SJSA1 (cell line): ENCODE data around the gene SLC12A7. TPM values are rescaled to one million over a fixed set of nuclear protein-coding genes. Genes with fewer than 3 reads are reported as not detected.
A peak's percentile ranks its signal among the peaks of the same experiment; 100 is the strongest.

Experiments
- DNase-seq, 2 experiments: peaks; one replicate each; pipeline ENCODE4 v3.0.0-alpha.2; 2015 to 2020; ENCODE audit warnings: low spot score in 2 of 2, low read depth in 1 of 2
- H3K27ac ChIP-seq: fragments of 250-450 bp; sonication (Bioruptor Pico); 2 replicates; pipeline ENCODE4 v1.5.1; 2020; ENCODE audit warnings: mild to moderate bottlenecking, moderate library complexity
- H3K27me3 ChIP-seq: fragments of 250-450 bp; sonication (Bioruptor Pico); replicated peaks from 2 replicates; pipeline ENCODE4 v1.5.1; 2020; ENCODE audit warnings: mild to moderate bottlenecking, moderate library complexity
- H3K36me3 ChIP-seq: fragments of 250-450 bp; sonication (Bioruptor Pico); 2 replicates; pipeline ENCODE4 v1.5.1; 2020; ENCODE audit warnings: mild to moderate bottlenecking
- H3K4me1 ChIP-seq: fragments of 250-450 bp; sonication (Bioruptor Pico); replicated peaks from 2 replicates; pipeline ENCODE4 v1.6.1; 2021; ENCODE audit warnings: mild to moderate bottlenecking
- H3K4me3 ChIP-seq: fragments of 250-450 bp; sonication (Bioruptor Pico); 2 replicates; pipeline ENCODE4 v1.5.1; 2020; ENCODE audit warnings: mild to moderate bottlenecking
- H3K9me3 ChIP-seq: fragments of 250-450 bp; sonication (Bioruptor Pico); replicated peaks from 2 replicates; pipeline ENCODE4 v1.5.1; 2020; ENCODE audit warnings: mild to moderate bottlenecking
- total RNA-seq: library from RNA; depleted of rRNA; stranded (reverse); fragments of >200 nt; shearing (Covaris generic); gene quantifications from 2 replicates; pipeline ENCODE4 v1.2.3, GENCODE V29; 2014

Gene SLC12A7
- total RNA-seq, 1 experiment from 2014 or later: 11.9 TPM

DNA sequence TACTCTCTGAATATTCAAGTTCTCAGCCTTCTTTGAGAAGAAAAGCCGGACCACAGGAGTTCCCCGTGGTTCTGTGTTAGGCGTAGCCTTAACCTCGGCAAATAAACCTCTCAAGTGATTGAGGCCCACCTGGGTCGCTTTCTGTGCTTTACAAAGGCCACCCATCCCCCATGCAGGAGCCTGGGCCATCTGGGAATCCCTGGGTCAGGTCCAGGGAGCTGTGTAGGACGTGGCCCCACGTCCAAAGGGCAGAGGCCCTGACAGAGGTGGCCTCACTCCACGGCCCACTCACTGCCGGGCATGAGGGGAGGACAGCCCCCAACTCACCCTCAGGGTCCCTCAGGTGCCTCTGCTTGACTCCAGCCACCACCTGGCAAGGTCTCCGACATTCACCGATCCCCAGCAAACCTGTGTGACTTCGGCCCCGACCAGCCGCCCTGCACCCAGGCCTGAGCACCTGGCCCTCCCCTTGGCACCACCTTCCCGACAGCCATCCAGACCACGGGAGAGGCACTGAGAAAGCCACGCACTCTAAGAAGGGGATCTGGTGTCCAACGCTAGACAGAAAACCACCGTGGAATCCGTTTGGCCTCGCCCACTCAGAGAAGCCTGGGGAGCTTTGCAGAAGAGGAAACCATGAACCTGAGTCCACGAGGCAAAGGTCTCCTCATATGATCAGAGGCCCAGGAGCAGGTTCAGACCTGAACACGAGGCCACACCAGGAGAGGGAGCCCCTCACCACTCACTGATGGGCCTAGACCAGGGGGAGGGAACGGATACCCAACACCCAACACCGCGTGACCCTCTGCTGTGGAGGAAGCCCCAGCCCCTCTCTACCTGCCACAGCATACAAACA, 4.5 kb downstream of the SLC12A7 start:
- Histone ChIP-seq H3K4me3 (no peak overlapping the region), H3K27ac (no peak overlapping the region), H3K36me3 (peaks cover 8% of the 10 kb centered on the region), H3K4me1 (peaks cover 31% of the 10 kb centered on the region), H3K9me3 (peaks cover 6% of the 10 kb centered on the region), H3K27me3 (peaks cover 9% of the 10 kb centered on the region)
- no peak for DNase-seq

DNA sequence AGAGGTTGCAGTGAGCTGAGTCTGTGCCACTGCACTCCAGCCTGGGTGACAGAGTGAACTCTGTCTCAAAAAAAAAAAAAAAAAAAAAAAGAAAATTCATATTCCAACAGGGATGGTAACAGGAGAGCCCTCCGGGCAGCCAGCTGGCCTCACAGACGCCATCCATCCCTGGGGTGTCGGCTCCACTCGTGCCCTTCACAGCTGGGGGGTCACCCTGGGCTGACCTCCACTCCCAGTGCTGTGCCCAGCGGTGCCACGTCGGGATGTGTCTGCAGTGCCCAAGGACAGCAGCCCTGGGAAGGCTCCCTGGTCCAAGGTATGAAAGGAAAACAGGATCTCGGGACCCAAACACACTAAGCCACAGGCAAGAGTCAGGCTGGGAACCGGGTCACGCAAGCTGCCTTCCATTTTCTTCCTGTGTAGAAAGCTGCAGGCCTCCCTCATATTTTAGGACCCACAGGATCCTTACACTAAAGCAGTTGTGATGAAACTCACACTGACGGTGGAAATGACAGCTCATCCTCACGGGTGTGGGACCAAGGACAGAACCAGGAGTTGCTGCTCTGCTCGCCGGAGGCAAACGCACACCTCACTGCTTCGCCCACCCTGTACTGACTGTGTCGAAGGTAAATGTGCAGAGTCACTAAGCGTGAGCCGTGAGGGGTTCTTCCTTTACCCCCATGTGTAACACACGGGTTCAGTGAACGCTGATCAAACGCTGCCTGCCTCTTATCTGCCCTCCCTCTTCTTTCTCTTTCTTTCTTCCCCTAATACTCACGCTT, 5.3 kb downstream of the SLC12A7 start:
- no peak overlapping the region for H3K27ac ChIP-seq
- peaks cover 4% of the 10 kb centered on the region for H3K36me3 ChIP-seq
- peaks cover 3% of the 10 kb centered on the region for H3K9me3 ChIP-seq
- no peak overlapping the region for H3K4me3 ChIP-seq
- H3K4me1 ChIP-seq: peaks cover 33% of the 10 kb centered on the region
- DNase-seq: no peak
- H3K27me3 ChIP-seq: peaks cover 5% of the 10 kb centered on the region

DNA sequence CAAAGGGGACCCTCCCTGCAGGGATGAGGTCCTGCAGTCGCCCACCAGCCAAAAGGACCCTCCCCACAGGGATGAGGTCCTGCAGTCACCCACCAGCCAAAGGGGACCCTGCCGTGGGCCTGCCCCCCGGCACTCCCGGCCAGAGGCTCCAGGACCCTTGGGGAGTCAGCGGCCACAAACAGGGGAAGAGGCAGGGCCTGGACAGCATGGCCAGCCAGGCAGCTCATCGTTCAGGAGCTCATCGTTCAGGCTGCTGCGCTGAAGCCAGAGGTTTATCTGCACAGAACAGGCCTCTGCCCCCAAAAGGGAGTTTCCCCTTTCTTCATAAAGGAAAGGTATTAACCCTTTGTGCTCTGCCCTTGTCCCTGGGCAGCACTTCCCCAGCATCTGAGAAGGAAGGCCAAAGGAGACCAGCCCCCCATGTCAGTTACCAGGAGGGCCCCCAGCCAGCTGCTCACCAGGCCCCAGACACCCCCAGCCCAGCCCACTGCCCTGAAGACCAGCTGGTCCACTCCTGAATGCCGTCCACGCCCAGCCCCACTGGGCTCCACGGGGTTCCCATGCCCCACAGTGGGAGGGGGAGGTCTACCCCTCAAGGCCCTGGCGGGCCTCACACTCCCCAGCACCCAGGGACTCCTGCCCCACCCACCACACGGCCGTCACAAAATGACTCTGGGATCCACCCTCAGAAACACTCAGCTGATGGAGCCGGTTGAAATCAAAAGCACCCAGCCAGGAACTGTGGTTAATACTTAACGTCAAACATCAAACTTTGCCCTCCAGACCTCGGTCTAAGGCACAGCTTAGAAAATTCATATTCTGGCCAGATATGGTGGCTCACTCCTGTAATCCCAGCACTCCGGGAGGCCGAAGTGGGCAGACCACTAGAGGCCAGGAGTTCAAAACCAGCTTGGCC, 6.3 kb downstream of the SLC12A7 start:
- Histone ChIP-seq H3K9me3 (no peaks in the 10 kb centered on the region), H3K36me3 (no peaks in the 10 kb centered on the region; the same call in 1 of the 2 replicates), H3K4me3 (no peak overlapping the region), H3K27me3 (no peaks in the 10 kb centered on the region), H3K4me1 (peaks cover 26% of the 10 kb centered on the region), H3K27ac (no peak overlapping the region)
- no peak for DNase-seq

DNA sequence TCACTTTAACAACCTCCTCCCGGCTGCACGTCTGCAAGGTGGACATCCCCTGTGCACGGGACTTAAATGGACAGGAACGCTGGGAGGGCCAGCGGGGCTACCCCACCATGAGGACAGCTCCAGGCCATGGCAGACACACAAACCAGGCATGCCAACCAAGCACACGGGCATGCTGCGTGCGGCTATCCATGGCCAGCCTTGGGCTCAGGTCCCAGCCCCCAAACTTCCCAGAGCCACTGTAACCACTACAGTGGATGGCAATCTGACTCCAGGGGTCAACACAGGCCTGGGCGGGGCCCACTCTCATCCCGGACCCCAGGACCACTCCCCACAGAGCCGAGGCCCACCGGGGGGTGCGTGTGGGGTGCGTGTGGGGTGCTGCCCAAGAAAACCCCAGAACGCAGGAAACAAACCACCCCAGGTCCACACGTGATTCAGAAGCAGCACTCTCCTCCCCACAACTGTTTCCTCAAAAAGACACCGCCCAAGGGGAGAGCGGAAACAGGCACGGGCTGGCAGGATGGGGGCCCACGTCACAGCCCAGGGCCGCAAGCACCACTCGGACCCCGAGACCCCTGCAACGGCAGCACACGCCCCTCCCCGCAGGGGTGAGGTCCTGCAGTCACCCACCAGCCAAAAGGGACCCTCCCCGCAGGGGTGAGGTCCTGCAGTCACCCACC, 7.4 kb downstream of the SLC12A7 start:
- no peak for DNase-seq
- Histone ChIP-seq H3K27ac (no peak overlapping the region), H3K9me3 (no peaks in the 10 kb centered on the region), H3K4me3 (no peak overlapping the region), H3K36me3 (no peaks in the 10 kb centered on the region; the same call in 1 of the 2 replicates), H3K4me1 (peaks cover 19% of the 10 kb centered on the region), H3K27me3 (no peaks in the 10 kb centered on the region)

DNA sequence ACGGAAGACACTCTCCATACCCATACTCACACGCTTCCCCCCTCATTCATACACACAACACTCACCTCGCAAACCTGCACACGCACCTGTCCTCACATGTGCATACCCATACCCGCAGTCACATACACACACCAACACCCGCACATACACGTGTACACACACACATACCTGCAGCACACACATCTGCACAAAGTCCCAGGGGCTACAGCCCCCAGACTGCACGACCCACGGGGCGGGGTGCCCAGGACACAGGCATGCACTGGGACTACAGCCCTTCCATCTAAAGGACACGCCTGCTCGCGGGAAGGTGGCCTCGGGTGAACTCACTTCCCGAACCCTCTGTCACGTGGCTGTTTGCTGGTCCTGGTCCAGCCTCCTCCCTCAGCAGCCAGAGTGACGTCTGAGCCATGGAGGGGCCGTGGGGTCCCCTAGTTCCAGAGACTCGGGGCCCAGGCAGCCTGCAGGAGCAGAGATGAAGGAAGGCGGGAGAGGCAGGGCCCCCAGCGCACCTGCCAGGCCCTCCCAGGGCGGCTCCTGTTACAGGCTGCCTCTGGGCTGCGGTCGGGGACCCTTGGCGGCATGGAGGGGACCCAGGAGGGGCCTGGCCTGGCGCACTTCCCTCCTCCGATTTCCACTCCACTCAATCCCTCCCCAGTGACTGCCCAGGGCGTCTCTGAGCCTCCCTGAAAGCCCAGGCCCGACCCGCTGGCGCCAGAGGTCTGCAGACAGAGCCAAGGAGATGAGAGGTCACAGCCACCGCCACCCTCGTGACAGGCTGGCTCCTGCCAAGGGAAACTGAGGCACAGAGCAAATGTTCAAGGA, 8.1 kb downstream of the SLC12A7 start:
- no peak overlapping the region for H3K4me3 ChIP-seq
- no peak for DNase-seq
- no peak overlapping the region for H3K27ac ChIP-seq
- H3K9me3 ChIP-seq: no peaks in the 10 kb centered on the region
- H3K36me3 ChIP-seq: no peaks in the 10 kb centered on the region; the same call in 1 of the 2 replicates
- H3K4me1 ChIP-seq: peaks cover 19% of the 10 kb centered on the region
- H3K27me3 ChIP-seq: no peaks in the 10 kb centered on the region

DNA sequence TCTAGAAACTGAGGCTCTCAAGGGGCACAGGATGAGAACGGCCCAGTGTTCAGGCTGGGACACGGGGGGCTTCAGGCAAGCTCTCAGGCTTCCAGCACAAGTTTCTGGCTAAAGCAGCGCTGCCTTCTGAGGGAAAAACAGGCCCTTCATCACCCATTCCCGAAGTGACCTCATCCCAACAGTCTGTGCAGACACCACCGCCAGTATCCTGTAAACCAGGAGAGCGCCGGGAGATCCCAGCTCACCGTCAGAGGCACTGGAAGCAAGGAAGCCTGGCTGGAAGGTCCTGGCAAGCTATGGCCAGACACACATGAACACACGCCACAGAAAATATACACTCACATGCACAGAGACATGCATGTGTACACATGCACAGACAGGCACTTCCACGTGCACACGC, 8.8 kb downstream of the SLC12A7 start:
- no peak for DNase-seq
- no peak overlapping the region for H3K27ac ChIP-seq

DNA sequence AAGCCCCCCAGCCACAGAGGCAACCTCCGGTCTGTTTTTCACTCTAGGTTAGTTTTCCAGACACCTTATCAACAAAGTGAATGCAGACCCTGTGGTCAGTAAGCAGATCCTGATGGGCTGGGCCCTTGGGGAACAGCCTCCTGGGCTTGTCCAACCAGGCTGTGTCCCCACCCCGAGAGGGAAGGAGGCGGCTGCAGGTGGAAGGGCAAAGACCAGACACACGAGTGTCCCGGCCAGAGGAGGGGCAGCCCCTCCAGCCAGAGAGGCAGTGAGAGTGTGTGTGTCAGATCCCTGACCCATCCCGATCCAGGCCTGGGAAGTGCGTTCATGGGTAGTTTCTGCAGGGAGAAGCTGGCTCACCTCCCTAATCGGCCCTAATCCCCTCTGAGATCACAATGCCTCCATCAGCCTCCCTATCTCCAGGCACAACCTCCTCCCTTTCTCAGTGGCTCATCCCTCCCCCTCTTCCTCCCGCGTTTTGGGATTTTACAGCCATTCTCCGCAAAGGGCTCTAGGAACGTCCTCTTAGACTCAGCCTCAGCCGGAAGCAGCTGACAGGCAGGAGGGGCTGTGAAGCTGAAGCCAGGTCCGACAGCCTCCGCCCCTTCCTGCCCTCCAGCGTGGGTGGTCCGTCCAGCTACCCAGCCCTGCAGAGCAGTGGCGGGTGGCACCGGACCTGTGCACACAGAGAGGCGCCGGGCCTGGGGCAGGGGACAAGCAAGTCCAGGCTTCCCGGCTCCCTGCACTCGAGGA, 9.7 kb downstream of the SLC12A7 start:
- Histone ChIP-seq H3K9me3 (no peaks in the 10 kb centered on the region), H3K4me1 (peaks cover 19% of the 10 kb centered on the region), H3K4me3 (no peak overlapping the region), H3K27ac (no peak overlapping the region), H3K27me3 (no peaks in the 10 kb centered on the region), H3K36me3 (no peaks in the 10 kb centered on the region; the same call in 1 of the 2 replicates)
- DNase-seq: peak; percentile 82 to 94

More for the DNA sequence above, 8.8 kb downstream of the SLC12A7 start:
- no peaks in the 10 kb centered on the region for H3K9me3 ChIP-seq
- peaks cover 19% of the 10 kb centered on the region for H3K4me1 ChIP-seq
- no peak overlapping the region for H3K4me3 ChIP-seq
- no peaks in the 10 kb centered on the region for H3K27me3 ChIP-seq
- H3K36me3 ChIP-seq: no peaks in the 10 kb centered on the region; the same call in 1 of the 2 replicates

DNA sequence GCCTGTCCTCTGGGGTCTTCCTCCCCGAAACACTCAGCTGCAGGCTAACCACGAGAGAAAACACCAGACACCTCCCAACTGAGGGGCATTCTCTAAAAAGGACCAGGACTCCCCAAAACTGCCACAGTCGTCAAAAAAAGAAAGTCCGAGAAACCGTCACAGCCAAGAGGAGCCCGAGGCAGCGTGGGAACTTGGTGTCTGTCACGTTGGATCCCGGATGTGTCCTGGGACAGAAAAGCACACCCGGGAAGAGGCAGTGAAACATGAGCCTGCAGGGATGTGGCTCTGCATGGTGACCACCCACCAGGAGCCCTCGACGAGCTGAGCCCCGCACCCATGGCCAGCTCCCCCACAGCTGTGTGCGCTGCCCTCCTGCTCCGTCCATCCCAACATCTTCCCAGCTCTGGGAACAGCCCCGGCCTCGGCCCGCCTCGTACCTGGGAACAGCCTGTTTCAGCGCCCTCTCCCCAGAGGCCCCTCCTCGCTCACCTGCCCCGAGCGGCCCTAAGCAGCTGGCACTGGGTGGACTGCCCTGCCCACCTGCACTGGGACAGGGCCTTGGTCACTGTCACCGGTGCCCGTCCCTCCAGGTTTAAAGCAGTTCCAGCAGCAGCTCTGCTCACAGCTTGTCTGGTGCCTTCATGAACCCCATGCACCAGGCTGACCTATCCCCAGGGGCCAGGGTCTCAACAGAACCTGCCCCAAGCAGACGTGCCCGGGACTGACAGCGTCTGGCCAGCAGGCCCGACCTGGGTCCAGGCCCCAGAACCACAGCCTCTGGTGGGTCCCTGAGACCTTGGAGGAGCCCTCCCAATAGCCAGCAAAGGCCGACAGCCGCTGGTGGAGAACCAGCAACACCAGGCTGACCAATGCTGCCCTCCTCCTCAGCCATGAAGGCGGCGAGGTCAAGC, 10.9 kb downstream of the SLC12A7 start:
- H3K27me3 ChIP-seq: no peaks in the 10 kb centered on the region
- H3K4me3 ChIP-seq: no peak overlapping the region
- DNase-seq: no peak
- peaks cover under 1% of the 10 kb centered on the region; the same call in 1 of the 2 replicates for H3K36me3 ChIP-seq
- H3K9me3 ChIP-seq: no peaks in the 10 kb centered on the region
- H3K4me1 ChIP-seq: peaks cover 19% of the 10 kb centered on the region
- no peak overlapping the region for H3K27ac ChIP-seq

DNA sequence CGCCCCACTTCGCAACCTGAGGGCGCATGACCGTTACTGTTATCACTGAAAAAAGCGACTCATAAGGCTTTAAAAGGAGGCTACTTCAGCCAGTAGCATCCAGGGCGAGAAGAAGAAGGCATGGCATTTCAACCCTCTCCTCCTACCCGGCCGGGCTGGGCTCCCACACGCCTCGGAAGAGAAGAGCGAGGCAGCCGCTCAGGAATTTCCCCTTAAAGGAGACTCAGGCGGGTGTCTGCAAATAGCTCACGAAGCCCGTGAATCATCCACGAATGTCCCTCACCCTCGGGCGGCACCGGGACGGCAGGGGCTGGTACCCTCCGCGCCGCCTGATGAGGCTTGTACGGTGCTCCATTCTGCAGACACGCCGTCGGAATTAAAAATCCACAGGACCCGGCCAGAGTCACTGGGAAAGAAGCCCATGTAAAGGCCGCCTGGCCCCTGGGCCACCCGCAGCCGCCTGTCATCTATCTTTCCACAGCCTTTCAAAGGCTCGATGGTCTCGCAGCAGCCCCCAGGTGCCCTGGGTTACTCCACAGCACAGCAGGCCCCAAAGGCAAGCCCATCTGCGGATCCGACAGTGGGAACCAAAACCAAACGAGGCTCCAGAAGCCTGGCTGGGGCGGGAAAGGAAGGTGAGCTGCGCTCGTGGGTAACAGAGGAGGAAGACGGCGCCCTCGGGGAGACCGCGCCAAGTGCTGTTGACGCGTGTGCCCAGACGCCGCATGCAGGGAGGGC, 11.8 kb downstream of the SLC12A7 start:
- Histone ChIP-seq H3K4me1 (peaks cover 19% of the 10 kb centered on the region), H3K9me3 (no peaks in the 10 kb centered on the region), H3K36me3 (peaks cover 5% of the 10 kb centered on the region; the same call in 1 of the 2 replicates), H3K4me3 (no peak overlapping the region), H3K27ac (no peak overlapping the region), H3K27me3 (no peaks in the 10 kb centered on the region)
- DNase-seq: no peak

DNA sequence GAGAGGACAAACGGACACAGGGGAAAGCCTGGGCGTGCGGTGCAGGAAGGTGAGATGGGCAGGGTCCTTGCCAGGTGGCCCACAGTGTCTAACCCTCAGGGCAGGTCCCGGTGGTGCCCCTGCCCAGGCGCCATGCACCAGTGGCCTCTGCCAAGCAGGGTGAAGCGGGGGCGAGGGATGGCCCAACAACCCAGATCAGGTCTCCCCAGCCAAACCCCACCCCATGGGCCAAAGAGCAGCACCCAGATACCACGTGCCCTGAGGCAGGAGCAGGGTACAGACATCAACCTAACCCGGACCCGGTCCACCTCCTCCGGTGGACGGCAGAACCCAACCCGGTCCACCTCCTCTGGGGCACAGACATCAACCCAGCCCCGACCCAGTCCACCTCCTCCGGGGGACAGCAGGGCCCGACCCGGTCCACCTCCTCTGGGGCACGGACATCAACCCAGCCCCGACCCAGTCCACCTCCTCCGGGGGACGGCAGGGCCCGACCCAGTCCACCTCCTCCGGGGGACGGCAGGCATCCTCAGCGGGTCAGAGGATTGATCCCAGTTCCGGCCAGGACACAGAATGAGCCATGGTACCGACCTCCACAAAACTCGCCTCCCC, 12.8 kb downstream of the SLC12A7 start:
- Histone ChIP-seq H3K4me1 (peaks cover 19% of the 10 kb centered on the region), H3K27me3 (no peaks in the 10 kb centered on the region), H3K27ac (no peak overlapping the region), H3K9me3 (no peaks in the 10 kb centered on the region), H3K4me3 (no peak overlapping the region), H3K36me3 (peaks cover 5% of the 10 kb centered on the region; the same call in 1 of the 2 replicates)
- no peak for DNase-seq
